LNCAP (cell line): ENCODE measurements around the gene SMAD3.

Source experiments
- TF ChIP-seq, protein P1 (sequence below): fragments of 450-650 bp; IDR thresholded peaks from 2 replicates; pipeline ENCODE4 v1.5.1; 2017; ENCODE audit warnings: mild to moderate bottlenecking

Gene SMAD3

DNA sequence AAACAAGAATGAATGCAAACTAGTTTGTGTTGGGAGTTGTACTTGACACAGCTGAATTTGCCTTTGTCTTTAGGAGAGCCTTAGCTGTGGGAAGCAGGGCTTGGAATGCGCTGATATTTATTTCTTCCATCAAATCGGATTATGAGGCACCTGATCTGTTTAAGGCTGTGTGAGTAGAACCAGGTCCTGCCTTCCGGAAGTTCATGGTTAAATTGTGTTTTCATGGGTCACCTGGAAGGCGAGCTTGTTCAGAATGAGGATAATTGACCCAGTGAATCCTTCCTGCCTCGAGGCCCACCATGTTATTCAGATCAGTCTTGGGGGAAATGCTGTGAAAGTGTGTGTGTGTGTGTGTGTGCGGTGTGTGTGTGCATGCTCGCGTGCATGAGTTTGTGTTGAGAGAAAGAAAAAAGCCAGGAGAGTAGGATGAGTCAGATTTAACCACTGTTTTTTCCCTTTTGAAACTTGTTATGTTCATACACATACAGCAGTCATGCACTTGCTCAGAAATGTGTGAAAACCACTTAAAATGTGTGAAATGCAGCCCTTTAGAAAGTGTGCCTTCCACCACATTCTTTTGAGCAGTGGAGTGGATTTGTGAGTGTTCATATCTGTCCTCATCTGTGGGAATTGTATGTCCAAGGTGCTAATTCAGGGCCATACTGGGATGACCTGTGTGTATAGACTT is 36.7 kb downstream of the SMAD3 start:
- TF ChIP-seq, protein P1, sequence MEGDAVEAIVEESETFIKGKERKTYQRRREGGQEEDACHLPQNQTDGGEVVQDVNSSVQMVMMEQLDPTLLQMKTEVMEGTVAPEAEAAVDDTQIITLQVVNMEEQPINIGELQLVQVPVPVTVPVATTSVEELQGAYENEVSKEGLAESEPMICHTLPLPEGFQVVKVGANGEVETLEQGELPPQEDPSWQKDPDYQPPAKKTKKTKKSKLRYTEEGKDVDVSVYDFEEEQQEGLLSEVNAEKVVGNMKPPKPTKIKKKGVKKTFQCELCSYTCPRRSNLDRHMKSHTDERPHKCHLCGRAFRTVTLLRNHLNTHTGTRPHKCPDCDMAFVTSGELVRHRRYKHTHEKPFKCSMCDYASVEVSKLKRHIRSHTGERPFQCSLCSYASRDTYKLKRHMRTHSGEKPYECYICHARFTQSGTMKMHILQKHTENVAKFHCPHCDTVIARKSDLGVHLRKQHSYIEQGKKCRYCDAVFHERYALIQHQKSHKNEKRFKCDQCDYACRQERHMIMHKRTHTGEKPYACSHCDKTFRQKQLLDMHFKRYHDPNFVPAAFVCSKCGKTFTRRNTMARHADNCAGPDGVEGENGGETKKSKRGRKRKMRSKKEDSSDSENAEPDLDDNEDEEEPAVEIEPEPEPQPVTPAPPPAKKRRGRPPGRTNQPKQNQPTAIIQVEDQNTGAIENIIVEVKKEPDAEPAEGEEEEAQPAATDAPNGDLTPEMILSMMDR, result no peak

DNA sequence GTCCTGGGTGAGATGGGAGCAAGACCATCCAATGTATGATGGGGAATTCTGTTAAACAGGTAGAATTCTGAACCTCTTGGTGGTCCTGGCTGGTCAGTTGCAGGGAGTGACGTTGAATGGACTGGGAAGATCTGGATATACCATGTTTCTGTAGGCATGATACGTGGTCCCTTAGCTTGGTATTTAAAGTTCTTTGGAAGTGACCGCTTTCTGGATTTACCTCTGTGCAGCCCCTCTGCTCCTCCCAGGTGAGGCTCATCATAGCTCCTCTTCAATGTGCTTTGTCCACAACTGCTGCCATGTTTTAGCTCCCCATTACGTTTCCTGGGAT is 37.2 kb downstream of the SMAD3 start:
- TF ChIP-seq, protein P1, result no peak

DNA sequence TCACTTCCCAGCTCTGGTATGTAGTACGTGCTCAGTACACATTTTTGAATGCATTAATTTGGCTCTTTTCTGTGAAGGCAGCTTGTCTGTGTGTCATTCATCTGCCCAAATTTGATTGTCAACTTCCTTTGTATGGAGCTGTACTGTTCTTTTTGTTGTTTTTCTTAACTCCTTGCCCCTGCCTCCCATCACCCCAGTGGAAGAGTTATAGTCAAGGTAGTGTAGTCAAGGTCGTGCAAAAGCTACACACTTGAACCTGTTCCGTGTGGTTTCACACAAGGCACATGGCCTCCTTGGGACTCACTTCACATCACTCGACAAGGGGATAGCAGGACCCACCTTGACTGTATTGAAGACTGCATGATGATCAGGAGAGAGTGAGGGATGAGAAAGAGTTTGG is 37.6 kb downstream of the SMAD3 start:
- TF ChIP-seq, protein P1, result no peak

DNA sequence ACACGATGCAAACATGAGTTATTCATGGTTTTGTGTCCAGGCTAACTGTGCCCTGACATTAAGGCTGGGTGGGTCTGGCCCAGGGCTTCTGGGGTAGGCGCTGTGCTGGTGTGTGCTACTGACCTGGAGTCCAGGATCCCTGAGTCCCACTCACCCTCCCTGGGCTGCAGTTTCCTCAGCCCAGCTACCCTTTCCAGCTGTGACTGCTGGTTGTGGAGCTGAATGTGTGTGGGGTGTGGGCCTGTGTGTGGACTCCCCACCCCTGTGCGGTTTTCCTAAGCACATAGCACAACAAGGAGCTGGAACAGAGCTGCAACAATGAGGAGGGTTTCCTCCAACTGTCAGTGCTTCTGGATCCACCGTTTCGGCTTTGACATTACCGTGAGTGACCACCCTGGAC is 38.0 kb downstream of the SMAD3 start:
- TF ChIP-seq, protein P1, result no peak

DNA sequence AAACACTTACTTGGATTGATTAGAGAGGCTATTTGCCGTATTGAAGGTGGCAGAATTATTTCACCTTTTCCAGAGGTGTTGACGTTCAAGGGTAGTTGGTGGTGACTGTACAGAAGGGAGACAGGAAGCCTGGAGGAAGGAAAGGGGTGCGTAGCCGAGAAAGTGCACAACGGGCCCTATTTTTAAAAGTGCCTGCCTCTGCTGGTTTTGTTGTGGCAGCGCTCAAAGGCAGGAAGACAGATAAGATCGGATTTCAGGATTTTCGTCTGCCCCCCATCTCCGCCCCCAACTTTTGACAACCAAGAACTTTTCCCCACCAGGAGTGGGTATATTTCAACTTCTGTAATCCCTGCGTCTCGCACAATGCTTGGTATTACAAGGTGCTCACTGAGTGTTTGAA is 38.5 kb downstream of the SMAD3 start:
- TF ChIP-seq, protein P1, result no peak

DNA sequence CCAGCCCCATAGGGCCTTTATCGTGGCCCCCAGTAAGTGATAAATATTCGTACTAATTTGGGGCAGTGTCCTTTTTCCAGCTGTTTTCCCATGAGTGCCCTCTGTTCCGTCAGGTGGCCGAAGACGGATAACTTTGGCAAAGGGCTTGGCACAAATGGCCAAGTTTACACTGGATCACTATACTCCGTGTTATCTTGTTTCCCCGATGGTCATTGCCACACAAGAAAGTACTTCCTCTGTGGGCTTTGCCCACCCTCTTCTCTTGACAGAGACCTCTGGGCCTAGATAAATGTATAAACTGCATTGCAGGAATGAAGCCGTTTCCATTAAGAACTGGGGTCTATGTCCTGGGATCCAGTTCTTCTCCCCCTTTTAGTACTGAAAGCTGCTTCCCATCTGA is 39.1 kb downstream of the SMAD3 start:
- TF ChIP-seq, protein P1, result no peak

DNA sequence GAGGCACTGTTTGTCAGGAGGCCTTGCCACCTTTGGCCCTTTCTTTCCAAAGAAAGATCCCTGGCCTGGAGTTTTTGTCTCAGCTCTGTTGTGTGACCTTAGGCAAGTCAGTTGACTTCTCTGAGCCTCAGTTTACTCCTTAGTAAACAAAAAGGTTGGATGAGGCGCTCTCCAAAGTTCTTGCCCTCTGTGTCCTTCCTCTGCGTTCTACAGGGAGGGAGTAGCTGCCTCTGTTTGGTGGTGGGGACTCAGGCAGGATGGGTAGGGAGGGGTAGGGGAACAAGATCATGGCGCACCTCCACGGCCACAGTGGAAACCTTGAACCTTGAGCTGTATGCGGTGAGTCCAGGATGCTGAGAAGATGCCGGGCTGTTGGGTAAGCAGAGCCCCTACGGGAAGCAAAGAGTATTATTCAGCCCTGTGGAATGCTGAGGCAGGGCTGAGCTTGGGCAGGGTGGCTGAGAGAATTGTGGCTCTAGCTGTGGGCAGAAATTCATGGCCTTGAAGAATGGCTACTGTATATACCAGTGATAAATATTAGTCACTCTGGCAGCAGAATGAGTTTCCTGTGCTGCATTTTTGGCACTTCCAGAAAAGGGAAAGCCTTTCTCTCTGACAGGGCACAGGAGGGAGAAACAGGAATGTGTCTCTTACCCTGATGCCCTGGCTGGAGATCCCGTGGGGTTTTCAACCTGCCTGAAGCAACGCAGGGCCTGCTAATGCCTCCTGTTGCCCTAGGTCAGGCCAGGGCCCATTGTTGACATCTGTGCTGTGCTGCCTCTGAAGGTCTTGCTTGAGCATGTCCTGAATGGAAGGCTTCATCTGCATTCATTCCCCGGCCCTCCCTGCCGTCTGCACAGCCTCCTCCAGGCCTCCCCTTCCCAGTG is 39.9 kb downstream of the SMAD3 start:
- TF ChIP-seq, protein P1, result no peak
